H9 (cell line): ENCODE results near the gene SNRNP70. TPM values are rescaled to one million over a fixed set of nuclear protein-coding genes. Genes with fewer than 3 reads are reported as not detected.

Source experiments
- DNase-seq: peaks from one replicate; pipeline ENCODE4 v3.0.0-alpha.2; 2017
- H2AFZ ChIP-seq: one replicate; pipeline ENCODE4 v1.6.1; 2013; ENCODE audit warnings: mild to moderate bottlenecking, low read length, control low read depth, moderate library complexity
- H2AK5ac ChIP-seq: 2 replicates; pipeline ENCODE4 v1.6.1; 2013; ENCODE audit warnings: low read length, control low read depth, mixed read lengths; ENCODE audit not compliant: insufficient read length
- H2BK120ac ChIP-seq: one replicate; pipeline ENCODE4 v1.6.1; 2013; ENCODE audit warnings: low read depth, mild to moderate bottlenecking, low read length, control low read depth, inconsistent platforms; ENCODE audit not compliant: poor library complexity, severe bottlenecking
- H2BK12ac ChIP-seq: 2 replicates; pipeline ENCODE4 v1.6.1; 2013; ENCODE audit warnings: low read length, control low read depth, mixed read lengths, low read depth; ENCODE audit not compliant: insufficient read length
- H2BK15ac ChIP-seq: 2 replicates; pipeline ENCODE4 v1.6.1; 2013; ENCODE audit warnings: low read depth, low read length, control low read depth
- H2BK20ac ChIP-seq: one replicate; pipeline ENCODE4 v1.6.1; 2013; ENCODE audit warnings: low read depth, mild to moderate bottlenecking, low read length, control low read depth, inconsistent platforms; ENCODE audit not compliant: poor library complexity, severe bottlenecking
- H2BK5ac ChIP-seq: 2 replicates; pipeline ENCODE4 v1.6.1; 2013; ENCODE audit warnings: low read length, control low read depth, mixed read lengths; ENCODE audit not compliant: insufficient read length
- H3K14ac ChIP-seq: 2 replicates; pipeline ENCODE4 v1.6.1; 2013; ENCODE audit warnings: low read length, control low read depth; ENCODE audit not compliant: insufficient read depth
- H3K18ac ChIP-seq: 2 replicates; pipeline ENCODE4 v1.6.1; 2013; ENCODE audit warnings: low read depth, mild to moderate bottlenecking, mixed read lengths, low read length, control low read depth; ENCODE audit not compliant: insufficient read length
- H3K23ac ChIP-seq: 2 replicates; pipeline ENCODE4 v1.6.1; 2013; ENCODE audit warnings: low read length, control low read depth, mixed read lengths, low read depth; ENCODE audit not compliant: insufficient read length
- H3K23me2 ChIP-seq: 2 replicates; pipeline ENCODE4 v1.6.1; 2013; ENCODE audit warnings: low read depth, mild to moderate bottlenecking, mixed read lengths, low read length, control low read depth; ENCODE audit not compliant: insufficient read length, poor library complexity, severe bottlenecking
- H3K27ac ChIP-seq: 2 replicates; pipeline ENCODE4 v1.5.1; 2013; ENCODE audit warnings: low read length, control low read depth, mixed read lengths, low read depth; ENCODE audit not compliant: insufficient read length
- H3K27me3 ChIP-seq: 2 replicates; pipeline ENCODE4 v1.6.1; 2013; ENCODE audit warnings: low read length, control low read depth, inconsistent platforms; ENCODE audit not compliant: insufficient read depth
- H3K4ac ChIP-seq: 2 replicates; pipeline ENCODE4 v1.6.1; 2013; ENCODE audit warnings: low read depth, mild to moderate bottlenecking, control low read depth, inconsistent platforms, low read length, moderate library complexity
- H3K4me1 ChIP-seq: 2 replicates; pipeline ENCODE4 v1.6.1; 2013; ENCODE audit warnings: low read length, control low read depth, inconsistent platforms; ENCODE audit not compliant: insufficient read depth
- H3K4me2 ChIP-seq: 2 replicates; pipeline ENCODE4 v1.6.1; 2013; ENCODE audit warnings: low read length, control low read depth, mixed read lengths; ENCODE audit not compliant: insufficient read length, insufficient read depth
- H3K56ac ChIP-seq: 2 replicates; pipeline ENCODE4 v1.6.1; 2013; ENCODE audit warnings: low read depth, mild to moderate bottlenecking, mixed read lengths, low read length, control low read depth; ENCODE audit not compliant: insufficient read length
- H3K79me1 ChIP-seq: 2 replicates; pipeline ENCODE4 v1.6.1; 2013; ENCODE audit warnings: low read depth, mild to moderate bottlenecking, moderate library complexity, low read length, control low read depth, inconsistent platforms; ENCODE audit not compliant: insufficient read depth, poor library complexity, severe bottlenecking
- H3K79me2 ChIP-seq: 2 replicates; pipeline ENCODE4 v1.6.1; 2013; ENCODE audit warnings: low read length, control low read depth, inconsistent platforms; ENCODE audit not compliant: insufficient read depth
- H3K9ac ChIP-seq: 2 replicates; pipeline ENCODE4 v1.6.1; 2013; ENCODE audit warnings: low read length, control low read depth, mixed read lengths; ENCODE audit not compliant: insufficient read length; ENCODE audit errors: extremely low read depth
- H3K9me3 ChIP-seq: one replicate; pipeline ENCODE4 v1.6.1; 2013; ENCODE audit warnings: low read depth, low read length, inconsistent platforms; ENCODE audit not compliant: control insufficient read depth
- H3T11ph ChIP-seq: one replicate; pipeline ENCODE4 v1.6.1; 2013; ENCODE audit warnings: mild to moderate bottlenecking, low read length, control low read depth, inconsistent platforms
- H4K20me1 ChIP-seq: one replicate; pipeline ENCODE4 v1.6.1; 2013; ENCODE audit not compliant: control insufficient read depth, insufficient read length, insufficient read depth
- H4K5ac ChIP-seq: 2 replicates; pipeline ENCODE4 v1.6.1; 2013; ENCODE audit warnings: low read depth, mild to moderate bottlenecking, mixed read lengths, low read length, control low read depth; ENCODE audit not compliant: insufficient read length
- H4K8ac ChIP-seq: replicated peaks from 2 replicates; pipeline ENCODE4 v1.6.1; 2013; ENCODE audit warnings: low read length, control low read depth, mixed read lengths, low read depth; ENCODE audit not compliant: insufficient read length
- H4K91ac ChIP-seq: 2 replicates; pipeline ENCODE4 v1.6.1; 2013; ENCODE audit warnings: low read depth, mild to moderate bottlenecking, moderate library complexity, mixed read lengths, low read length, control low read depth; ENCODE audit not compliant: insufficient read length
- H3K27ac Mint-ChIP-seq, 3 experiments: 2 replicates in 2 of 3; 3 replicates in 1 of 3; pipeline ENCODE4 v1.8.0; 2020 to 2021; ENCODE audit warnings: mixed read lengths in 3 of 3, mild to moderate bottlenecking in 1 of 3, moderate library complexity in 1 of 3
- H3K27me3 Mint-ChIP-seq: 2 replicates; pipeline ENCODE4 v1.8.0; 2021; ENCODE audit warnings: low read depth, mild to moderate bottlenecking, moderate library complexity, mixed read lengths
- H3K36me3 Mint-ChIP-seq, 3 experiments: 2 replicates in 2 of 3; 3 replicates in 1 of 3; pipeline ENCODE4 v1.8.0; 2020 to 2021; ENCODE audit warnings: low read depth in 3 of 3, mixed read lengths in 3 of 3; ENCODE audit not compliant: insufficient read depth in 1 of 3
- H3K4me1 Mint-ChIP-seq, 2 experiments: 2 replicates each; pipeline ENCODE4 v1.8.0; 2020; ENCODE audit warnings: mixed read lengths in 2 of 2
- H3K4me3 Mint-ChIP-seq, 2 experiments: 2 replicates in 1 of 2; 3 replicates in 1 of 2; pipeline ENCODE4 v1.8.0; 2020 to 2021; ENCODE audit warnings: mild to moderate bottlenecking in 2 of 2, mixed read lengths in 2 of 2, moderate library complexity in 1 of 2
- H3K9me3 Mint-ChIP-seq, 2 experiments: 2 replicates in 1 of 2; 3 replicates in 1 of 2; pipeline ENCODE4 v1.8.0; 2020; ENCODE audit warnings: mild to moderate bottlenecking in 2 of 2, mixed read lengths in 2 of 2, moderate library complexity in 1 of 2
- whole genome bisulfite sequencing: extraction: QIAGEN DNeasy Blood & Tissue Kit; methylation state at CpG from one replicate; pipeline ENCODE4 v1.1.7; 2013; ENCODE audit warnings: missing lambda C conversion rate, low lambda C conversion rate, mixed read lengths; ENCODE audit not compliant: insufficient read length; ENCODE audit errors: extremely low coverage; 5-methylcytosine and 5-hydroxymethylcytosine counted together
- total RNA-seq: library from RNA; stranded (reverse); gene quantifications from 2 replicates; pipeline ENCODE4 v1.2.1, GENCODE V29; 2021
- TF ChIP-seq, protein P1 (sequence below): fragments of 200-600 bp; sonication (generic); conservative IDR thresholded peaks from 3 replicates; pipeline ENCODE4 v1.8.0; 2021; ENCODE audit warnings: antibody characterized with exemption, mild to moderate bottlenecking

Gene SNRNP70
- total RNA-seq, 1 experiment from 2014 or later = 295 TPM

DNA sequence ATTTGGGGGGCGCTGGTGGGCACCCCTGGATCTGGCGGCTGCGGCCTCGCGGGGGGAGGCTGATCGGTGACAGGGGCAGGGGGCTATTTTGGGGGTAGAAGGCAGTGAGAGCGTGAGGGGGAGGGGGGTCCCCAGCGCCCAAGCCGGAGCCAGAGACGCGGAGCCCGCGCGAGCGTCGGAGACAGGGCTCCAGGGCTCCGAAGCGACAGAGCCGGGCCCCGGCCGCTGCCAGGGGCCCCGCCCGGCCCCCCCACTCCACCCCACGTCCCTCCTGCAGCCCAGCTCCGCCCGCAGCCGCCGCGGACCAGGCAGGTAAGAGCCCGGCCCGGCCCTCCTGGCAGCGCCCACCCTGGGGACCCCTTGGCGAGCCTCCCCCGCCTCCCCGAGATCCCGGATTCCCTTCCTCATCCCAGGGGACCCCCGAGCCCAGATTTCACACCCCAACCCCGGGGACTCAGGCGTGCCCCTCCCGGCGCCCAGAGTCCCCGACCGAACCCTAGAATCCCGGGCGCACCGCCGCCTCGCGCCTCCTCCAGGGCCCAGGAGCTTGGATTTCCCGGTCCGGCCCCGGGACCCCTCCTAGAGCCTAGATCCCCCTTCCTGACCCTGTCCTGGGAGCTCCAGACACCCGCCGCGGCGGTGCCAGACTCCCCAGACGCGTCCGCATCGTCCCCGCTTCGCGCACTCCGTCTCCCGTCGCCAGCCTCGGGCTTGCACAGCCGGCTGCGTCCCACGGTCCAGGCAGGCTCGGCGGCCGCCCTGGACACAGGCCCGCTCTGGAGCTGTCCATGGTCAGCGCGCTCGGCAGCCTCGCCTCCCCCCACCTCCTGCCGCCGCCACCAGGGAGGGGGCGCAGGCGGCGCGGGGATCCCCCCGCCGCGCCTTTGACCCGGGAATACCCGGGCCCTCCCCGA lies 34.4 kb downstream of the SNRNP70 start, which contains the start of gene PPFIA3:
Gene PPFIA3 (plus strand): TSS at position 134 of the 914 bp plus-strand sequence. CDS start 8,330 bp downstream, outside the sequence.
- Histone ChIP-seq H3K9me3 (no peaks in the 10 kb centered on the region), H2AK5ac (no peak within 1 kb of the TSS), H3K9ac (no peak within 1 kb of the TSS), H3K79me2 (no peaks in the 10 kb centered on the region), H2BK5ac (no peak within 1 kb of the TSS), H3K4me1 (peaks cover 3% of the 10 kb centered on the region; the same call in 1 of the 2 replicates), H3K27me3 (peaks cover 9% of the 10 kb centered on the region; the same call in 1 of the 2 replicates), H3K56ac (no peak within 1 kb of the TSS), H3K18ac (peak within 1 kb of the TSS; percentile 59), H2BK120ac (no peak within 1 kb of the TSS), H4K91ac (no peak within 1 kb of the TSS), H3K23ac (no peak within 1 kb of the TSS), H3K23me2 (peaks cover 4% of the 10 kb centered on the region), H3K4ac (no peak within 1 kb of the TSS), H2BK20ac (no peak within 1 kb of the TSS), H3K27ac (no peak within 1 kb of the TSS), H2AFZ (no peak within 1 kb of the TSS), H3K4me2 (peak within 1 kb of the TSS; percentile 43), H2BK12ac (no peak within 1 kb of the TSS), H4K5ac (no peak within 1 kb of the TSS), H2BK15ac (no peak within 1 kb of the TSS), H4K8ac (no peak within 1 kb of the TSS), H3T11ph (no peak within 1 kb of the TSS), H4K20me1 (no peaks in the 10 kb centered on the region), H3K79me1 (no peaks in the 10 kb centered on the region), H3K14ac (peak within 1 kb of the TSS; percentile 74; the same call in 1 of the 2 replicates)
- no peaks in the 10 kb centered on the region; a peak in 1 of 5 replicates for H3K9me3 Mint-ChIP-seq
- peak within 1 kb of the TSS; percentile 54 to 78 (median 73); a peak in 4 of 7 replicates for H3K27ac Mint-ChIP-seq
- peaks cover 17 to 26% of the 10 kb centered on the region in 2 experiments for H3K4me1 Mint-ChIP-seq
- H3K27me3 Mint-ChIP-seq = peaks cover 43% of the 10 kb centered on the region
- DNase-seq = peak; percentile 69
- TF ChIP-seq, protein P1, sequence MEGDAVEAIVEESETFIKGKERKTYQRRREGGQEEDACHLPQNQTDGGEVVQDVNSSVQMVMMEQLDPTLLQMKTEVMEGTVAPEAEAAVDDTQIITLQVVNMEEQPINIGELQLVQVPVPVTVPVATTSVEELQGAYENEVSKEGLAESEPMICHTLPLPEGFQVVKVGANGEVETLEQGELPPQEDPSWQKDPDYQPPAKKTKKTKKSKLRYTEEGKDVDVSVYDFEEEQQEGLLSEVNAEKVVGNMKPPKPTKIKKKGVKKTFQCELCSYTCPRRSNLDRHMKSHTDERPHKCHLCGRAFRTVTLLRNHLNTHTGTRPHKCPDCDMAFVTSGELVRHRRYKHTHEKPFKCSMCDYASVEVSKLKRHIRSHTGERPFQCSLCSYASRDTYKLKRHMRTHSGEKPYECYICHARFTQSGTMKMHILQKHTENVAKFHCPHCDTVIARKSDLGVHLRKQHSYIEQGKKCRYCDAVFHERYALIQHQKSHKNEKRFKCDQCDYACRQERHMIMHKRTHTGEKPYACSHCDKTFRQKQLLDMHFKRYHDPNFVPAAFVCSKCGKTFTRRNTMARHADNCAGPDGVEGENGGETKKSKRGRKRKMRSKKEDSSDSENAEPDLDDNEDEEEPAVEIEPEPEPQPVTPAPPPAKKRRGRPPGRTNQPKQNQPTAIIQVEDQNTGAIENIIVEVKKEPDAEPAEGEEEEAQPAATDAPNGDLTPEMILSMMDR = no peak
- no CpG with 5 or more reads among the region's 90 CpGs for WGBS
- peak within 1 kb of the TSS; percentile 66 to 85 for H3K4me3 Mint-ChIP-seq
- H3K36me3 Mint-ChIP-seq = peaks cover 0 to 4% (median 0%) of the 10 kb centered on the region in 3 experiments; a peak in 1 of 7 replicates
